Vagina (tissue), 2 donors: ENCODE results near the gene MYO3A.

ENCODE experiments used
- CTCF ChIP-seq, 3 experiments: fragments of 450-650 bp in 2 of 3; fragments of 200-600 bp in 1 of 3; sonication (generic) in 1 of 3; IDR thresholded peaks; one replicate each; pipeline ENCODE4 v1.5.1; 2017 to 2019; ENCODE audit warnings: antibody characterized with exemption in 3 of 3, mild to moderate bottlenecking in 2 of 3, moderate library complexity in 2 of 3
- POLR2AphosphoS5 ChIP-seq, 2 donors: sonication (generic); formaldehyde crosslinking; IDR thresholded peaks; one replicate each; pipeline ENCODE4 v1.9.0; 2017; ENCODE audit warnings: antibody characterized with exemption in 2 of 2, mild to moderate bottlenecking in 2 of 2, low read depth in 1 of 2; ENCODE audit not compliant: insufficient read depth in 1 of 2

DNA sequence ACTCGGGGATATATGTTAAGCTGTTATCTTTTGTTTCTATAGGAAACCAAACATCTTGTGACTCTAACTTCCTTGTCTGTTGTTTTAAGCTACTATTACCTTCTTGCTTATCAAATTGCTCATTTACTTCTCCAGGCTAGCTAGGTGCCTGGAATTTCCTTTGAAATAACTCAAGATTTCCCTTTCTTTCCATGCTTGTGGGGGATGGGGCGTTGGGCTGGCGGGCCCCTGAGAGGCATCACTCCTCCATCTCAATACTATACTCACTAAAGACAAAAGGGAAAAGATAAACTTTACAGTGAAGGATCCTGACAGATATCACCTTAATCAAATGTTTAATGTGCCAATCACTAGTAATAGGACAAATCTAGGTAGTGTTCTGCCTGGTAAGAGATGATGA, 34.7 kb upstream of the MYO3A start:
- TF ChIP-seq CTCF (IDR thresholded peaks at IDR 0.05) (no peak), POLR2AphosphoS5 (IDR thresholded peaks at IDR 0.05; ENCODE audit: insufficient read depth in 1 of 2, low read depth in 1 of 2) (no peak)
